ENCODE measurements around the gene DHDDS.

- TF ChIP-seq FOXK2 (IDR thresholded peaks at IDR 0.05) (no peak), ARNT (IDR thresholded peaks at IDR 0.05) (no peak), FOXA1 (IDR thresholded peaks at IDR 0.05) (no peak), FOXM1 (IDR thresholded peaks at IDR 0.05; ENCODE audit: borderline replicate concordance) (no peak), SUZ12 (IDR thresholded peaks at IDR 0.05) (no peak), ELF4 (IDR thresholded peaks at IDR 0.05) (no peak), BHLHE40 (IDR thresholded peaks at IDR 0.05; ENCODE audit: borderline replicate concordance) (no peak), SP1 (IDR thresholded peaks at IDR 0.05) (no peak), LEF1 (IDR thresholded peaks at IDR 0.05; ENCODE audit: borderline replicate concordance) (no peak), TARDBP (IDR thresholded peaks at IDR 0.05) (no peak), ZNF384 (IDR thresholded peaks at IDR 0.05) (no peak), L3MBTL2 (conservative IDR thresholded peaks at IDR 0.05) (no peak), HDGF (IDR thresholded peaks at IDR 0.05; ENCODE audit: borderline replicate concordance) (no peak)
Observed at GRCh38 chr1:26438041-26438440, 5.9 kb downstream of the DHDDS start.

All from HEK293T (cell line).